Mesendoderm (in vitro differentiated cells): Measurements from ENCODE around the gene RER1.

Source experiments
- DNase-seq: peaks from one replicate; pipeline ENCODE4 v3.0.0; 2013
- H2AK5ac ChIP-seq: 2 replicates; pipeline ENCODE4 v1.6.1; 2013; ENCODE audit warnings: low read length, inconsistent platforms
- H2BK120ac ChIP-seq: 2 replicates; pipeline ENCODE4 v1.6.1; 2013; ENCODE audit warnings: low read depth, mild to moderate bottlenecking, low read length, moderate library complexity, mixed read lengths
- H2BK15ac ChIP-seq: replicated peaks from 2 replicates; pipeline ENCODE4 v1.6.1; 2013; ENCODE audit warnings: low read depth, mild to moderate bottlenecking, moderate library complexity
- H2BK5ac ChIP-seq: 2 replicates; pipeline ENCODE4 v1.6.1; 2013; ENCODE audit warnings: low read length, inconsistent platforms
- H3K18ac ChIP-seq: 2 replicates; pipeline ENCODE4 v1.6.1; 2013; ENCODE audit warnings: mild to moderate bottlenecking, low read length, mixed read lengths
- H3K23ac ChIP-seq: one replicate; pipeline ENCODE4 v1.6.1; 2013; ENCODE audit warnings: low read length
- H3K27ac ChIP-seq: 2 replicates; pipeline ENCODE4 v1.5.1; 2013; ENCODE audit warnings: low read depth, mild to moderate bottlenecking, inconsistent platforms, low read length, moderate library complexity
- H3K27me3 ChIP-seq: 2 replicates; pipeline ENCODE4 v1.6.1; 2013; ENCODE audit warnings: low read length, control low read depth, mild to moderate bottlenecking, inconsistent platforms; ENCODE audit not compliant: insufficient read depth, poor library complexity
- H3K36me3 ChIP-seq: 2 replicates; pipeline ENCODE4 v1.6.1; 2013; ENCODE audit warnings: low read length, inconsistent platforms; ENCODE audit not compliant: control insufficient read depth, insufficient read depth
- H3K4ac ChIP-seq: one replicate; pipeline ENCODE4 v1.6.1; 2013; ENCODE audit warnings: low read depth, mild to moderate bottlenecking, low read length, moderate library complexity
- H3K4me1 ChIP-seq: 2 replicates; pipeline ENCODE4 v1.6.1; 2013; ENCODE audit warnings: low read depth, low read length, inconsistent platforms; ENCODE audit not compliant: control insufficient read depth
- H3K4me2 ChIP-seq: 2 replicates; pipeline ENCODE4 v1.6.1; 2013; ENCODE audit warnings: low read length
- H3K4me3 ChIP-seq: 2 replicates; pipeline ENCODE4 v1.5.1; 2013; ENCODE audit warnings: mild to moderate bottlenecking, low read length
- H3K56ac ChIP-seq: one replicate; pipeline ENCODE4 v1.6.1; 2013; ENCODE audit warnings: low read length
- H3K79me1 ChIP-seq: 2 replicates; pipeline ENCODE4 v1.6.1; 2013; ENCODE audit warnings: low read length, inconsistent platforms
- H3K79me2 ChIP-seq: 2 replicates; pipeline ENCODE4 v1.6.1; 2013; ENCODE audit warnings: mild to moderate bottlenecking, low read length; ENCODE audit not compliant: control insufficient read depth, insufficient read depth
- H3K9ac ChIP-seq: 2 replicates; pipeline ENCODE4 v1.6.1; 2013; ENCODE audit warnings: low read length, inconsistent platforms
- H4K5ac ChIP-seq: one replicate; pipeline ENCODE4 v1.6.1; 2013; ENCODE audit warnings: low read length
- H4K8ac ChIP-seq: one replicate; pipeline ENCODE4 v1.6.1; 2013; ENCODE audit warnings: low read depth, mild to moderate bottlenecking, control low read depth, low read length, moderate library complexity
- WGBS: extraction: QIAGEN DNeasy Blood & Tissue Kit; methylation state at CpG from one replicate; pipeline ENCODE4 v1.1.7; 2013; ENCODE audit warnings: low lambda C conversion rate, missing lambda C conversion rate; ENCODE audit not compliant: insufficient coverage; ENCODE audit errors: extremely low coverage; 5-methylcytosine and 5-hydroxymethylcytosine counted together

RER1 gene

DNA sequence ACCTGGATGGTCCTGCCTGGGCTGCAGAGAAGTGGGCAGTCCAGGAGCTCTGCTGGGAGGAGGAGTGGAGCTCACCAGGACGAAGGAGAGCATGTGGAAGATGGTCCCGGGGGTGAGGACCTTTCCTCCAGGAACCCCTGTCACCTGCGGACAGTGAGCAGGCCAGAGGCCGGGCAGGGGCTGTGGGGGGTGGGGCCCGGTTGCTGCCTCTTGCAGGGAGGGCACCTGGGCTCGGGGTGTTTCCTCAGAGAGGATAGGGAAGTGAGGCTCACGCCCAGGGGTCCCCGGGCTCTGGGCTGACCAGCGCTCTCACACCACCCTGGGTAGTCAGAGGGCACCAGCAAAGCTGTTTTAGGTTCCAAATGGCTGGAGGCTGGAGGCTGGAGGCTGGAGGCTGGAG lies 43.5 kb downstream of the RER1 start:
- Histone ChIP-seq H3K4me3 (no peak overlapping the region), H3K18ac (no peak overlapping the region), H3K9ac (no peak overlapping the region), H3K23ac (no peak overlapping the region), H3K27ac (no peak overlapping the region), H4K8ac (no peak overlapping the region), H3K79me1 (no peaks in the 10 kb centered on the region), H4K5ac (no peak overlapping the region), H2BK5ac (no peak overlapping the region), H3K27me3 (no peaks in the 10 kb centered on the region), H2BK15ac (no peak overlapping the region), H2BK120ac (no peak overlapping the region), H3K79me2 (no peaks in the 10 kb centered on the region), H2AK5ac (no peak overlapping the region), H3K36me3 (no peaks in the 10 kb centered on the region), H3K4ac (no peak overlapping the region), H3K4me2 (no peak overlapping the region), H3K4me1 (no peaks in the 10 kb centered on the region), H3K56ac (no peak overlapping the region)
- no peak for DNase-seq
- WGBS: no CpG with 5 or more reads among the region's 9 CpGs

GRCh38 chr1:2435746-2436355 lies 44.2 kb downstream of the RER1 start:
- WGBS: no CpG with 5 or more reads among the region's 2 CpGs

DNA sequence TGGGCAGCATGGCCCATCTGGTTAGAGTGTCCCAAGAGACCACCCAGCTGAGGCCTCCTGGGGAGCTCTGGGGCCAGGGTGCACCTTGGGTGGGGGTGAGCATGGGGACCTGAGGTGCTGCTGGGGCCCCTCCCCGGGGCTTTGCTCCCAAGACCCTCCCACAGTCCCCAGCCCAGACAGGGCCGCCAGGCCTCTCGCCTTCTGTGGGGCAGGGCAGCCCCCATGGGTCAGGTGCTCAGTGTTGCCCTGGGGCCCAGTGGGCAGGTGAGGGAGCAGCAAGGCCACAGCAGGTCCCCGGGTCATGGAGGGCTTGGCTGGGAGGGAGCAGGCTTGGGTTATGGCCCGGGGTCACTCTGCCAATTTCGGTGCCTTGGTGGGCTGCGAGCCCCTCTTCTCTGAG lies 45.2 kb downstream of the RER1 start:
- H4K5ac ChIP-seq: no peak overlapping the region
- no peak for DNase-seq
- no peak overlapping the region for H4K8ac ChIP-seq
- no peaks in the 10 kb centered on the region for H3K79me2 ChIP-seq
- no peaks in the 10 kb centered on the region for H3K36me3 ChIP-seq
- H3K9ac ChIP-seq: no peak overlapping the region
- H2BK5ac ChIP-seq: no peak overlapping the region
- no peak overlapping the region for H3K18ac ChIP-seq
- no peak overlapping the region for H2BK120ac ChIP-seq
- no peak overlapping the region for H3K4ac ChIP-seq
- H3K23ac ChIP-seq: no peak overlapping the region
- no peaks in the 10 kb centered on the region for H3K79me1 ChIP-seq
- no peak overlapping the region for H2AK5ac ChIP-seq
- H2BK15ac ChIP-seq: no peak overlapping the region
- no peaks in the 10 kb centered on the region for H3K27me3 ChIP-seq
- no peaks in the 10 kb centered on the region for H3K4me1 ChIP-seq
- H3K4me3 ChIP-seq: no peak overlapping the region
- H3K56ac ChIP-seq: no peak overlapping the region
- no CpG with 5 or more reads among the region's 7 CpGs for WGBS
- H3K27ac ChIP-seq: no peak overlapping the region
- no peak overlapping the region for H3K4me2 ChIP-seq

More at GRCh38 chr1:2435746-2436355, 44.2 kb downstream of the RER1 start:
- H3K23ac ChIP-seq: no peak overlapping the region
- H2BK15ac ChIP-seq: no peak overlapping the region
- no peak overlapping the region for H4K8ac ChIP-seq
- no peaks in the 10 kb centered on the region for H3K4me1 ChIP-seq
- no peak overlapping the region for H3K18ac ChIP-seq
- H3K27ac ChIP-seq: no peak overlapping the region
- H2AK5ac ChIP-seq: no peak overlapping the region
- no peaks in the 10 kb centered on the region for H3K36me3 ChIP-seq
- no peak overlapping the region for H3K4me2 ChIP-seq
- no peak for DNase-seq
- H4K5ac ChIP-seq: no peak overlapping the region
- H2BK5ac ChIP-seq: no peak overlapping the region
- no peak overlapping the region for H3K4me3 ChIP-seq
- no peaks in the 10 kb centered on the region for H3K27me3 ChIP-seq
- H3K56ac ChIP-seq: no peak overlapping the region
- H3K4ac ChIP-seq: no peak overlapping the region
- no peaks in the 10 kb centered on the region for H3K79me1 ChIP-seq
- no peaks in the 10 kb centered on the region for H3K79me2 ChIP-seq
- no peak overlapping the region for H2BK120ac ChIP-seq
- no peak overlapping the region for H3K9ac ChIP-seq

GRCh38 chr1:2437617-2438016 lies 46.0 kb downstream of the RER1 start:
- no peak for DNase-seq
- WGBS: no CpG with 5 or more reads among the region's 15 CpGs

GRCh38 chr1:2438038-2438437 lies 46.4 kb downstream of the RER1 start:
- no peak overlapping the region for H3K27ac ChIP-seq
- H3K56ac ChIP-seq: no peak overlapping the region
- no peaks in the 10 kb centered on the region for H3K36me3 ChIP-seq
- no peaks in the 10 kb centered on the region for H3K79me1 ChIP-seq
- no peak overlapping the region for H3K23ac ChIP-seq
- no peak overlapping the region for H3K4me2 ChIP-seq
- H2BK5ac ChIP-seq: no peak overlapping the region
- H2AK5ac ChIP-seq: no peak overlapping the region
- no peak overlapping the region for H2BK120ac ChIP-seq
- H3K4ac ChIP-seq: no peak overlapping the region
- no peak overlapping the region for H3K9ac ChIP-seq
- DNase-seq: no peak
- H3K27me3 ChIP-seq: peaks cover 5% of the 10 kb centered on the region
- no peaks in the 10 kb centered on the region for H3K79me2 ChIP-seq
- H2BK15ac ChIP-seq: no peak overlapping the region
- no peak overlapping the region for H4K5ac ChIP-seq
- no CpG with 5 or more reads among the region's 15 CpGs for WGBS
- H4K8ac ChIP-seq: no peak overlapping the region
- no peak overlapping the region for H3K4me3 ChIP-seq
- no peak overlapping the region for H3K18ac ChIP-seq
- H3K4me1 ChIP-seq: no peaks in the 10 kb centered on the region

More at GRCh38 chr1:2437617-2438016, 46.0 kb downstream of the RER1 start:
- H3K23ac ChIP-seq: no peak overlapping the region
- H3K9ac ChIP-seq: no peak overlapping the region
- no peak overlapping the region for H3K4me2 ChIP-seq
- no peak overlapping the region for H3K56ac ChIP-seq
- H3K79me1 ChIP-seq: no peaks in the 10 kb centered on the region
- no peaks in the 10 kb centered on the region for H3K79me2 ChIP-seq
- no peak overlapping the region for H3K4me3 ChIP-seq
- no peaks in the 10 kb centered on the region for H3K36me3 ChIP-seq
- no peak overlapping the region for H4K8ac ChIP-seq
- H4K5ac ChIP-seq: no peak overlapping the region
- H2BK15ac ChIP-seq: no peak overlapping the region
- H3K4ac ChIP-seq: no peak overlapping the region
- no peak overlapping the region for H2BK5ac ChIP-seq
- H3K18ac ChIP-seq: no peak overlapping the region
- peaks cover 1% of the 10 kb centered on the region for H3K27me3 ChIP-seq
- H2BK120ac ChIP-seq: no peak overlapping the region
- H3K4me1 ChIP-seq: no peaks in the 10 kb centered on the region
- H2AK5ac ChIP-seq: no peak overlapping the region
- H3K27ac ChIP-seq: no peak overlapping the region

DNA sequence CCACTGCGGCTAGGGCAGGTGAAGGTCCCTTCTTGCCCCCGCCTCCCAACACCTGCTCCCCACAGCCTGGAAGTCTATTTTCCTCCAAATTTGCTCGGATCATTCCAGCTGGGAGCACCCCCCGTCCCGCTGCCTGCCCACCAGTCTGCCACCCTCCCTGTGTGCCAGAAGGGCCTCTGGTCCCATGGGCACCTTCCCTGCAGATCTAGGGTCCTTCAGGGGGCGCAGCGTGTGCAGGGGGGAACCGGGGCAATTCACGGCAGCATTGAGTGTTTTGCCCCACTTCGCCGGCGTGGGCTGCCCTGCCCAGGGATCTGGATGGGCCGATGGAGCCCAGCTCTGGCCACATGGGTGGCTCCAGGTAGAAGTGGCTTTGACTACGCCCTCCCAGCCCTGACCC lies 47.0 kb downstream of the RER1 start:
- Histone ChIP-seq H3K27me3 (peaks cover 7% of the 10 kb centered on the region), H2BK5ac (no peak overlapping the region), H3K4ac (no peak overlapping the region), H2BK15ac (no peak overlapping the region), H3K79me2 (no peaks in the 10 kb centered on the region), H2AK5ac (no peak overlapping the region), H3K9ac (no peak overlapping the region), H4K5ac (no peak overlapping the region), H3K18ac (no peak overlapping the region), H3K27ac (no peak overlapping the region), H4K8ac (no peak overlapping the region), H3K4me3 (no peak overlapping the region), H3K36me3 (no peaks in the 10 kb centered on the region), H2BK120ac (no peak overlapping the region), H3K56ac (no peak overlapping the region), H3K4me1 (no peaks in the 10 kb centered on the region), H3K23ac (no peak overlapping the region), H3K4me2 (no peak overlapping the region), H3K79me1 (no peaks in the 10 kb centered on the region)
- no peak for DNase-seq
- no CpG with 5 or more reads among the region's 14 CpGs for WGBS
